Glutamatergic neuron (in vitro differentiated cells): ENCODE data around the gene ATP6V1B1. TPM values are rescaled to one million over a fixed set of nuclear protein-coding genes. Genes with fewer than 3 reads are reported as not detected.
"Not testable (repeated sequence)": the region's sequence is repeated elsewhere in the genome, so short reads cannot be mapped to it uniquely, and the experiment has no call there.

Experiments used
- DNase-seq: peaks from one replicate; pipeline ENCODE4 v3.0.0; 2022
- H3K27ac Mint-ChIP-seq: one replicate; pipeline ENCODE4 v1.8.0; 2020; ENCODE audit warnings: mild to moderate bottlenecking, mixed read lengths, inconsistent platforms; ENCODE audit not compliant: unreplicated experiment
- H3K27me3 Mint-ChIP-seq: one replicate; pipeline ENCODE4 v1.8.0; 2020; ENCODE audit warnings: mild to moderate bottlenecking, moderate library complexity, mixed read lengths, inconsistent platforms; ENCODE audit not compliant: unreplicated experiment
- H3K36me3 Mint-ChIP-seq: one replicate; pipeline ENCODE4 v1.8.0; 2020; ENCODE audit warnings: mild to moderate bottlenecking, mixed read lengths, inconsistent platforms; ENCODE audit not compliant: unreplicated experiment
- H3K4me1 Mint-ChIP-seq: one replicate; pipeline ENCODE4 v1.8.0; 2020; ENCODE audit warnings: mild to moderate bottlenecking, low read depth, mixed read lengths, inconsistent platforms; ENCODE audit not compliant: unreplicated experiment
- H3K4me3 Mint-ChIP-seq: one replicate; pipeline ENCODE4 v1.8.0; 2020; ENCODE audit warnings: mild to moderate bottlenecking, mixed read lengths, inconsistent platforms; ENCODE audit not compliant: unreplicated experiment
- H3K9me3 Mint-ChIP-seq: one replicate; pipeline ENCODE4 v1.8.0; 2020; ENCODE audit warnings: mild to moderate bottlenecking, moderate library complexity, mixed read lengths, inconsistent platforms; ENCODE audit not compliant: unreplicated experiment
- CTCF ChIP-seq: fragments of 200-600 bp; sonication (generic); IDR thresholded peaks from one replicate; pipeline ENCODE4 v1.5.0; 2021; ENCODE audit not compliant: partially characterized antibody, unreplicated experiment
- total RNA-seq: library from RNA; stranded (reverse); fragmentation: NEBNext Ultra II Directional; extraction: Animal tissue kit (Norgen Biotek cat#: 25700); gene quantifications from one replicate; pipeline ENCODE4 v1.2.1, GENCODE V29; 2021; ENCODE audit not compliant: unreplicated experiment

ATP6V1B1 gene
- total RNA-seq, 1 donor from 2014 or later, result not detected

- Mint-ChIP-seq H3K4me3 (peak overlapping the region; percentile 85), H3K36me3 (no peaks in the 10 kb centered on the region)
- DNase-seq, result no peak
Observed at GRCh38 chr2:70995426-70995729, 59.7 kb downstream of the ATP6V1B1 start.

DNA sequence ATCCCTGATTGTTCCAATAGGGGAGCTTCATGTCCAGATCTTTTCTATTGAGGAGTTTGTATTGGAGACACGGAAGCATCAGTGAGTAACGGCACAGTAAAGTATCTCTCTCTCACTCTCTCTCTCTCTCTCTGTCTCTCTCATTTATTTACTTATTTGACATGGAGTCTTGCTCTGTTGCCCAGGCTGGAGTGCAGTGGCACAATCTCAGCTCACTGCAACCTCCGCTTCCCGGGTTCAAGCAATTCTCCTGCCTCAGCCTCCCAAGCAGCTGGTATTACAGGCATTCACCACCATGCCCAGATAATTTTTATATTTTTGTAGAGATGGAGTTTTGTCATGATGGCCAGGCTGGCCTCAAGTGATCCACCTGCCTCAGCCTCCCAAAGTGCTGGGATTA lies 63.2 kb downstream of the ATP6V1B1 start:
- peaks cover 13% of the 10 kb centered on the region for H3K4me1 Mint-ChIP-seq
- not testable (repeated sequence) for H3K27ac Mint-ChIP-seq, DNase-seq, H3K36me3 Mint-ChIP-seq, H3K4me3 Mint-ChIP-seq
- H3K27me3 Mint-ChIP-seq, result peaks cover 17% of the 10 kb centered on the region
- H3K9me3 Mint-ChIP-seq, result peaks cover 13% of the 10 kb centered on the region

More at GRCh38 chr2:70995426-70995729, 59.7 kb downstream of the ATP6V1B1 start:
- H3K27me3 Mint-ChIP-seq, result peaks cover 10% of the 10 kb centered on the region
- peaks cover 6% of the 10 kb centered on the region for H3K9me3 Mint-ChIP-seq
- no peak overlapping the region for H3K27ac Mint-ChIP-seq
- TF ChIP-seq CTCF, result peak; percentile 6
- peaks cover 11% of the 10 kb centered on the region for H3K4me1 Mint-ChIP-seq

DNA sequence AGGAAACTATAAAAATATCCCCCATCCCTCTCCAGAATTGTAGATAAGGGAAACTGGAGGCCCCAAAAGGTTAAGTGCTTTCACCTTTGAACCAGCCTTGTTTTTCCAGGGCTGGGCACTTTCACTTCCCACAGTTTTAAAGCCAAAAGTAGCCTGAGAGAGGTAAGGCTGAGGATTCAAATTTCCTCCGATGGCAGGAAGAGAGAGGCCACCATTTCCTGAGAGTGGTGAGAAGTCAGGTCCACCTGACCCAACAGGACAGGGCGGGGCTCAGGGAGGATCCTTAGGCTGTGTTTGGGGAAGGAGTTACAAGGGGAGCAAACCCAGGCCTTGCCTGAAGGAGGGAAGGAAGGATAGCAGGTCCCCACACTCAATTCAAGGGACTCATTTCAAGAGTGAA lies 63.7 kb downstream of the ATP6V1B1 start:
- Mint-ChIP-seq H3K27me3 (peaks cover 18% of the 10 kb centered on the region), H3K4me1 (peaks cover 12% of the 10 kb centered on the region), H3K4me3 (no peak overlapping the region), H3K27ac (no peak overlapping the region), H3K9me3 (peaks cover 11% of the 10 kb centered on the region), H3K36me3 (no peaks in the 10 kb centered on the region)
- no peak for TF ChIP-seq CTCF
- no peak for DNase-seq

DNA sequence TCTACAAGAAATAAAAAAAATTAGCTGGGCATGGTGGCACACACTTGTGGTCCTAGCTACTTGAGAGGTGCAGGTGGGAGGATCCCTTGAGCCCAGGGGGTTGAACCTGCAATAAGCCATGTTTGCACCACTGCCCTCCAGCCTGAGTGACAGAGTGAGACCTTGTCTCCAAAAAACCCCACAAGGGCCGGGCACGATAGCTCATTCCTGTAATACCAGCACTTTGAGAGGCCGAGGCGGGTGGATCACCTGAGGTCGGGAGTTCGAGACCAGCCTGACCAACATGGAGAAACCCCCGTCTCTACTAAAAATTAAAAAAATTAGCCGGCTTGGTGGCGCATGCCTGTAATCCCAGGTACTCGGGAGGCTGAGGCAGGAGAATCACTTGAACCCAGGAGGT lies 64.2 kb downstream of the ATP6V1B1 start:
- not testable (repeated sequence) for H3K4me3 Mint-ChIP-seq, DNase-seq
- H3K4me1 Mint-ChIP-seq, result peaks cover 12% of the 10 kb centered on the region

DNA sequence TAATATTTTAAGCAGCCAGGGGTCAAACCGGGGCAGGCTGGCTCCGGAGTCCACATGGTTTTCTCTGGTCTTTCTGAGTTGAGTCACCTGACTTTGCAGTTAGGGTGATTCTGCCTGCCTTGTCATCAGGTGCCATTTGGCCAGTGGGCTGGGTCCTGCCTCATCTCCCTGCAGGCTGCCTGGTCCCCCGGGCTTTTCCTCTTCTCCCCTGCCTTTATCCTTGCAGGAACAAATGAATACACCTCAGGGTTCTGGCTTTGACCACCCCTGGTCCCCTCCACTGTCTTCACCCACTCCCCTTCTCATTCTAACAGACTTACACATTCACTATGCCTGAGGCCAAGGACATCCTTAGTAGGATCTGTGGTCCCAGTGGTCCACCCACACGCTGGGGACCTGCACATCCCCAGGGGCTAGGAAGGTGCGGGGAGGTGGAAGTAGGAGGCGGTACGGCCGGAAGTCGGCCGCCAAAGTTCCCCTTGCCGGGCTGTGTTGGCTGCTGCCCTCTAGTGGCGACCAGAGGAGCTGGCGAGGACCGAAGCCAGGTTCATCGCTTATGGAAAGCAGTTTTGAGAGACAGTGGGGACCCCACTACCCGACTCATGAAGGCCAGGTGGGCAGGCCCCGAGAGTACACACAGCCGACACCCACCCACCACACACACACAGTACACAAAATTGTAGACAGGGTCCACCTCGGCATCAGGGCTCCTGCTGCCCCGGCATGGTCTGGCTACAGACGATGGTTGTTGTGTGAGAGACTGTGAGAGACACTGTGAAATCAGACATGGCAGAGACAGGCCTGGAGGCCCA lies 65.3 kb downstream of the ATP6V1B1 start:
- DNase-seq, result peak; percentile 81
- Mint-ChIP-seq H3K36me3 (no peaks in the 10 kb centered on the region), H3K4me1 (peaks cover 16% of the 10 kb centered on the region), H3K9me3 (peaks cover 14% of the 10 kb centered on the region), H3K27me3 (peaks cover 24% of the 10 kb centered on the region), H3K4me3 (peak overlapping the region; percentile 78), H3K27ac (peak overlapping the region; percentile 97)
- TF ChIP-seq CTCF, result peak; percentile 90

More for the DNA sequence above, 64.2 kb downstream of the ATP6V1B1 start:
- not testable (repeated sequence) for H3K36me3 Mint-ChIP-seq, H3K27ac Mint-ChIP-seq
- Mint-ChIP-seq H3K9me3 (peaks cover 11% of the 10 kb centered on the region), H3K27me3 (peaks cover 18% of the 10 kb centered on the region)

GRCh38 chr2:71001592-71001927 lies 65.9 kb downstream of the ATP6V1B1 start:
- no peak for DNase-seq
- peaks cover 22% of the 10 kb centered on the region for H3K27me3 Mint-ChIP-seq
- peak overlapping the region; percentile 97 for H3K27ac Mint-ChIP-seq
- no peak for TF ChIP-seq CTCF
- H3K36me3 Mint-ChIP-seq, result no peaks in the 10 kb centered on the region
- H3K4me1 Mint-ChIP-seq, result peaks cover 22% of the 10 kb centered on the region
- H3K4me3 Mint-ChIP-seq, result peak overlapping the region; percentile 78
- H3K9me3 Mint-ChIP-seq, result peaks cover 14% of the 10 kb centered on the region
